ENCODE results near the gene PLCXD3. TPM values are rescaled to one million over a fixed set of nuclear protein-coding genes. Genes with fewer than 3 reads are reported as not detected.

PLCXD3 gene
- total and polyA plus RNA-seq, 9 of the 15 experiments (the other 6 are each of a cell fraction or from before 2014, with no cell fraction given): not detected

DNA sequence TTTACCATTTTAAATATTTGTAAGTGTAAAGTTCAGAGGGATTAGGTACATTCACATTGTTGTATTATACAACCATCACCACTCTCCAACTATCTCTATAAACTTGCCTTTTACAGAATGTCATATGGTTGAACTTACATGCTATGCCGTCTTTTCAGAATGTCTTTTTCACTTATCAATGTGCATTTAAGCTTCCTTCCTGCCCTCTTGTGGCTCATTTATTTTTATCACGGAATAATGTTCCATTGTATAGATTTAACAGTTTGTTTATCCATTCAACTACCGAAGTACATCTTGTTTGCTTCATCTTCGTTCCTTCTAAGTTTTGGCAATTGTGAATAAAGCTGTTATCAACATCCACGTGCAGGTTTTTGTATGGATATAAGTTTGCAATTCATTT is 163.8 kb downstream of the PLCXD3 start:
- CTCF ChIA-PET (ENCODE audit: low intra/inter-chr PET ratio): no interaction called here
- under 1% methylated on average over 5 of the region's 5 CpGs for WGBS (ENCODE audit: insufficient coverage, low coverage, missing lambda C conversion rate)
- in situ Hi-C loops (cut with MboI): no loop called here

More for the DNA sequence above, 163.8 kb downstream of the PLCXD3 start:
- no peak for DNase-seq (ENCODE audit: extremely low read depth in 1 of 4, low spot score in 3 of 4)
- FAIRE-seq: no peak
- Histone ChIP-seq H3K79me2 (ENCODE audit: control insufficient read depth, insufficient read depth, low read length) (no peaks in the 10 kb centered on the region), H3K27me3 (ENCODE audit: control insufficient read depth in 2 of 2, insufficient read depth in 2 of 2, low read length in 2 of 2) (no peaks in the 10 kb centered on the region), H3K36me3 (ENCODE audit: control insufficient read depth, insufficient read depth, low read length) (no peaks in the 10 kb centered on the region), H3K9me1 (ENCODE audit: control insufficient read depth, insufficient read depth, low read length) (no peaks in the 10 kb centered on the region), H3K4me3 (no peak overlapping the region), H3K9me3 (replicated peaks; ENCODE audit: control insufficient read depth, insufficient read depth, low read depth, low read length) (no peaks in the 10 kb centered on the region; the same call in 1 of the 2 replicates), H4K20me1 (replicated peaks; ENCODE audit: control insufficient read depth, insufficient read depth, low read length) (no peaks in the 10 kb centered on the region), H3K4me2 (ENCODE audit: insufficient read depth, low read length) (no peak overlapping the region), H3K9ac (ENCODE audit: insufficient read depth in 1 of 2, low read depth in 2 of 2, low read length in 2 of 2) (no peak overlapping the region), H3K4me1 (replicated peaks in 1 of 2; ENCODE audit: control insufficient read depth in 2 of 2, insufficient read depth in 2 of 2, low read length in 2 of 2) (no peaks in the 10 kb centered on the region), H2AFZ (ENCODE audit: low read depth, low read length) (no peak overlapping the region), H3K27ac (ENCODE audit: extremely low read depth, low read depth, low read length) (no peak overlapping the region)
- POLR2A ChIA-PET: no interaction called here
- BruUV-seq (replicated peaks): no TSS peak
- intact Hi-C loops (cut with micrococcal nuclease): no loop called here
- TF ChIP-seq ZNF778 (CRISPR knock-in tag; IDR thresholded peaks at IDR 0.05) (no peak), SREBF2 (CRISPR knock-in tag; IDR thresholded peaks at IDR 0.05) (no peak), RAD51 (IDR thresholded peaks at IDR 0.05; ENCODE audit: borderline replicate concordance, low read depth) (no peak), ZNF316 (IDR thresholded peaks at IDR 0.05) (no peak), ZNF146 (CRISPR knock-in tag; IDR thresholded peaks at IDR 0.05; ENCODE audit: unreplicated experiment) (no peak), GABPA (tag; conservative IDR thresholded peaks at IDR 0.05; ENCODE audit: low read depth) (no peak), SRSF1 (IDR thresholded peaks at IDR 0.05; ENCODE audit: low read depth, low read length) (no peak), ELF2 (CRISPR knock-in tag; IDR thresholded peaks at IDR 0.05) (no peak)
- TF ChIP-seq, protein P1, sequence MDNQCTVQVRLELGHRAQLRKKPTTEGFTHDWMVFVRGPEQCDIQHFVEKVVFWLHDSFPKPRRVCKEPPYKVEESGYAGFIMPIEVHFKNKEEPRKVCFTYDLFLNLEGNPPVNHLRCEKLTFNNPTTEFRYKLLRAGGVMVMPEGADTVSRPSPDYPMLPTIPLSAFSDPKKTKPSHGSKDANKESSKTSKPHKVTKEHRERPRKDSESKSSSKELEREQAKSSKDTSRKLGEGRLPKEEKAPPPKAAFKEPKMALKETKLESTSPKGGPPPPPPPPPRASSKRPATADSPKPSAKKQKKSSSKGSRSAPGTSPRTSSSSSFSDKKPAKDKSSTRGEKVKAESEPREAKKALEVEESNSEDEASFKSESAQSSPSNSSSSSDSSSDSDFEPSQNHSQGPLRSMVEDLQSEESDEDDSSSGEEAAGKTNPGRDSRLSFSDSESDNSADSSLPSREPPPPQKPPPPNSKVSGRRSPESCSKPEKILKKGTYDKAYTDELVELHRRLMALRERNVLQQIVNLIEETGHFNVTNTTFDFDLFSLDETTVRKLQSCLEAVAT (IDR thresholded peaks at IDR 0.05): no peak
- TF ChIP-seq, protein P2, sequence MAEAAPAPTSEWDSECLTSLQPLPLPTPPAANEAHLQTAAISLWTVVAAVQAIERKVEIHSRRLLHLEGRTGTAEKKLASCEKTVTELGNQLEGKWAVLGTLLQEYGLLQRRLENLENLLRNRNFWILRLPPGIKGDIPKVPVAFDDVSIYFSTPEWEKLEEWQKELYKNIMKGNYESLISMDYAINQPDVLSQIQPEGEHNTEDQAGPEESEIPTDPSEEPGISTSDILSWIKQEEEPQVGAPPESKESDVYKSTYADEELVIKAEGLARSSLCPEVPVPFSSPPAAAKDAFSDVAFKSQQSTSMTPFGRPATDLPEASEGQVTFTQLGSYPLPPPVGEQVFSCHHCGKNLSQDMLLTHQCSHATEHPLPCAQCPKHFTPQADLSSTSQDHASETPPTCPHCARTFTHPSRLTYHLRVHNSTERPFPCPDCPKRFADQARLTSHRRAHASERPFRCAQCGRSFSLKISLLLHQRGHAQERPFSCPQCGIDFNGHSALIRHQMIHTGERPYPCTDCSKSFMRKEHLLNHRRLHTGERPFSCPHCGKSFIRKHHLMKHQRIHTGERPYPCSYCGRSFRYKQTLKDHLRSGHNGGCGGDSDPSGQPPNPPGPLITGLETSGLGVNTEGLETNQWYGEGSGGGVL (CRISPR knock-in tag; IDR thresholded peaks at IDR 0.05): no peak
- TF ChIP-seq, protein P3, sequence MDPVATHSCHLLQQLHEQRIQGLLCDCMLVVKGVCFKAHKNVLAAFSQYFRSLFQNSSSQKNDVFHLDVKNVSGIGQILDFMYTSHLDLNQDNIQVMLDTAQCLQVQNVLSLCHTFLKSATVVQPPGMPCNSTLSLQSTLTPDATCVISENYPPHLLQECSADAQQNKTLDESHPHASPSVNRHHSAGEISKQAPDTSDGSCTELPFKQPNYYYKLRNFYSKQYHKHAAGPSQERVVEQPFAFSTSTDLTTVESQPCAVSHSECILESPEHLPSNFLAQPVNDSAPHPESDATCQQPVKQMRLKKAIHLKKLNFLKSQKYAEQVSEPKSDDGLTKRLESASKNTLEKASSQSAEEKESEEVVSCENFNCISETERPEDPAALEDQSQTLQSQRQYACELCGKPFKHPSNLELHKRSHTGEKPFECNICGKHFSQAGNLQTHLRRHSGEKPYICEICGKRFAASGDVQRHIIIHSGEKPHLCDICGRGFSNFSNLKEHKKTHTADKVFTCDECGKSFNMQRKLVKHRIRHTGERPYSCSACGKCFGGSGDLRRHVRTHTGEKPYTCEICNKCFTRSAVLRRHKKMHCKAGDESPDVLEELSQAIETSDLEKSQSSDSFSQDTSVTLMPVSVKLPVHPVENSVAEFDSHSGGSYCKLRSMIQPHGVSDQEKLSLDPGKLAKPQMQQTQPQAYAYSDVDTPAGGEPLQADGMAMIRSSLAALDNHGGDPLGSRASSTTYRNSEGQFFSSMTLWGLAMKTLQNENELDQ (CRISPR knock-in tag; IDR thresholded peaks at IDR 0.05; ENCODE audit: borderline replicate concordance): no peak
- no peak for ATAC-seq

Data from K562 (cell line).